Transverse colon (tissue), 4 donors: ENCODE measurements around the gene PIAS3. TPM values are rescaled to one million over a fixed set of nuclear protein-coding genes. Genes with fewer than 3 reads are reported as not detected.

Source experiments
- DNase-seq: peaks from one replicate; pipeline ENCODE4 v3.0.0-alpha.2; 2019
- H3K27ac ChIP-seq, 4 donors: fragments of 200-600 bp; sonication (generic); 2 replicates each; pipeline ENCODE4 v1.5.1; 2016 to 2018; ENCODE audit warnings: inconsistent platforms in 4 of 4
- H3K27me3 ChIP-seq: fragments of 200-600 bp; sonication (generic); 2 replicates; pipeline ENCODE4 v1.5.1; 2017; ENCODE audit warnings: inconsistent platforms
- H3K36me3 ChIP-seq, 4 donors: fragments of 200-600 bp; sonication (generic); 2 replicates each; pipeline ENCODE4 v1.5.1; 2017 to 2019; ENCODE audit warnings: inconsistent platforms in 4 of 4
- H3K4me1 ChIP-seq, 4 donors: fragments of 200-600 bp; sonication (generic); 2 replicates each; pipeline ENCODE4 v1.5.1; 2017 to 2020; ENCODE audit warnings: inconsistent platforms in 4 of 4
- H3K4me3 ChIP-seq, 4 donors: fragments of 200-600 bp; sonication (generic); 1 replicate in 1 of 4; 2 replicates in 3 of 4; pipeline versions ENCODE4 v1.5.1 to v1.6.1; 2017 to 2019; ENCODE audit warnings: inconsistent platforms in 4 of 4
- H3K9me3 ChIP-seq, 2 donors: fragments of 200-600 bp; sonication (generic); 2 replicates each; pipeline ENCODE4 v1.5.1; 2017 to 2019; ENCODE audit warnings: inconsistent platforms in 2 of 2
- EP300 ChIP-seq: sonication (generic); formaldehyde crosslinking; IDR thresholded peaks from one replicate; pipeline ENCODE4 v1.6.1; 2017; ENCODE audit warnings: antibody characterized with exemption, low read depth
- POLR2A ChIP-seq: fragments of 450-650 bp; IDR thresholded peaks from one replicate; pipeline ENCODE4 v1.6.1; 2016; ENCODE audit warnings: antibody characterized with exemption, mild to moderate bottlenecking, moderate library complexity
- POLR2AphosphoS5 ChIP-seq, 3 donors: sonication (generic); formaldehyde crosslinking; IDR thresholded peaks; one replicate each; pipeline ENCODE4 v1.6.1; 2016; ENCODE audit warnings: antibody characterized with exemption in 3 of 3
- WGBS, 2 donors: methylation state at CpG; one replicate each; pipeline ENCODE4 v1.1.5; 2018; ENCODE audit warnings: low coverage in 1 of 2; 5-methylcytosine and 5-hydroxymethylcytosine counted together
- in situ Hi-C, 4 donors: fragments of 200-750 bp; cut with MboI; loops; one replicate each; pipeline versions ENCODE4 v1.15.0 to v1.15.1; 2017; ENCODE audit warnings: low sequenced_read_pairs in 3 of 4, low pct_ligation_motif_present in 1 of 4, low pct_unique_long_range_greater_than_20kb in 1 of 4
- intact Hi-C: fragments of 100-400 bp; cut with DNase I; formaldehyde crosslinking; loops from one replicate; pipeline ENCODE4 v1.15.1; 2023; ENCODE audit warnings: low total_unique reads
- total RNA-seq, 4 donors: library from RNA; depleted of rRNA; stranded (reverse); fragments of >200 nt; gene quantifications; one replicate each; pipeline ENCODE4 v1.1.0, GENCODE V29; 2016
- TF ChIP-seq, protein P1 (sequence below), 5 experiments: fragments of 200-600 bp in 3 of 5; fragments of 450-650 bp in 2 of 5; sonication (generic) in 3 of 5; IDR thresholded peaks; 1 replicate in 2 of 5; 2 replicates in 3 of 5; pipeline ENCODE4 v1.5.1; 2016 to 2017; ENCODE audit warnings: antibody characterized with exemption in 5 of 5, inconsistent platforms in 3 of 5, mild to moderate bottlenecking in 2 of 5, moderate library complexity in 1 of 5

The PIAS3 gene
- total RNA-seq = 10 to 100 TPM; 10.2 to 71.6 (median 17.8) TPM

DNA sequence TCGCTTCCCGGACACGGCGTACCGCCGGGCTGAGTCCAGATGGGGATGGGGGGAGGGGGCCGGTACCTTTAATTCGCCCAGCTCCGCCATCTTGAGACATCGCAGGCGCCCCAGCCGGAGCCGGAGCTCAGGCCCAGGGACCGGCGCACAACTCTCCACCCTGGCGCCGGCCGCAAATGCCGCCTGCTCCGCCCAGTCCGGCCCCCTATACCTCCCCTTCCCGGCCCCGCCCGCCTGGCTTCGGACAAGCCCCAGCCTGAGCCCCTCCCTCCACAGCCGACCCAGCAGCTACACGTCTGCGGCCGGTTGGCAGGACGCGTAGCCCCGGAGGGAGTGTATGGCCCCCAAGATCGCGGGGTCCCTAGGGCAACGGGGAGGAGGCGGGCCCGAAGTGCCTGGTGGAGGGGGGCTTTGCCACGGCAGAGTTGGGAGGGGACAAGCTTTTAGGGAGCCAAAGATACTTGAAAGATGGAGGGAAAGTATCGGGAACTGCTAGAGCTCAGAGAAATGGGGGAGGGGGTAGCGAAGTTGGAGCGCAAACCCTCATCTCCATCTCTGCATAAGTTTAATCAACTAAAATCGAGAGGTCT, at the start of gene PIAS3:
TSS of gene PIAS3 (minus strand) at position 181 of the 590 bp plus-strand sequence. CDS start at position 90, 91 bp downstream.
- WGBS, 2 donors = 1% methylated on average over 36 of the region's 42 CpGs; no CpG with 5 or more reads in 1 of the 2 donors
- Histone ChIP-seq H3K27ac (peak within 1 kb of the TSS; percentile 90 to 94 (median 92)), H3K27me3 (no peaks in the 10 kb centered on the region), H3K4me3 (peak within 1 kb of the TSS; percentile 64 to 89 (median 80)), H3K4me1 (peaks cover 6 to 17% (median 13%) of the 10 kb centered on the region in 4 donors), H3K9me3 (no peaks in the 10 kb centered on the region), H3K36me3 (peaks cover 0 to 16% (median 4%) of the 10 kb centered on the region in 4 donors)
- TF ChIP-seq POLR2A (peak; percentile 81), POLR2AphosphoS5 (IDR thresholded peaks at IDR 0.05) (peak; percentile 92 to 95 (median 94)), EP300 (no peak)
- in situ Hi-C loops = no loop called here
- intact Hi-C loops = no loop called here
- peak; percentile 97 for DNase-seq

DNA sequence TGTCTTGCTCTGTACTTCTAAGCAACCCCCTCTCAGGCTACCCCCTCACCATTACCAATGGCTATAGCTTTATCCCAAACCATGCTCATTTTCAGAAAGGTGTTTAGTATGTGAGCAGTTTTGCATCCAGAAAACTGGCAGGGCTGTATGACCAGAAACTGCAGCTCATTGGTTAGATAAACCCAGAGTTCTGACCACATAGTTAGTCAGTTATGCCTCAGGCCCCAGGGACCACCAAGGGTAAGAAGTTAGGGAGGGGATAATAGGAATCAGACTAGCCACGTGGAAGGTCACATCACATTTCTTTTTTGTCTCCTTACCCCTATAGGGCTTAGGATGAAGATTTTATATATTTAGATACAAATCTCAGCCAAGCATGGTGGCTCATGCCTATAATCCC, 49.8 kb upstream of the PIAS3 start:
- Histone ChIP-seq H3K4me3 (no peak overlapping the region), H3K4me1 (peaks cover 0 to 5% (median 0%) of the 10 kb centered on the region in 4 donors), H3K27me3 (no peaks in the 10 kb centered on the region), H3K9me3 (no peaks in the 10 kb centered on the region), H3K36me3 (peaks cover 0 to 18% (median 7%) of the 10 kb centered on the region in 4 donors), H3K27ac (no peak overlapping the region)
- TF ChIP-seq, protein P1, sequence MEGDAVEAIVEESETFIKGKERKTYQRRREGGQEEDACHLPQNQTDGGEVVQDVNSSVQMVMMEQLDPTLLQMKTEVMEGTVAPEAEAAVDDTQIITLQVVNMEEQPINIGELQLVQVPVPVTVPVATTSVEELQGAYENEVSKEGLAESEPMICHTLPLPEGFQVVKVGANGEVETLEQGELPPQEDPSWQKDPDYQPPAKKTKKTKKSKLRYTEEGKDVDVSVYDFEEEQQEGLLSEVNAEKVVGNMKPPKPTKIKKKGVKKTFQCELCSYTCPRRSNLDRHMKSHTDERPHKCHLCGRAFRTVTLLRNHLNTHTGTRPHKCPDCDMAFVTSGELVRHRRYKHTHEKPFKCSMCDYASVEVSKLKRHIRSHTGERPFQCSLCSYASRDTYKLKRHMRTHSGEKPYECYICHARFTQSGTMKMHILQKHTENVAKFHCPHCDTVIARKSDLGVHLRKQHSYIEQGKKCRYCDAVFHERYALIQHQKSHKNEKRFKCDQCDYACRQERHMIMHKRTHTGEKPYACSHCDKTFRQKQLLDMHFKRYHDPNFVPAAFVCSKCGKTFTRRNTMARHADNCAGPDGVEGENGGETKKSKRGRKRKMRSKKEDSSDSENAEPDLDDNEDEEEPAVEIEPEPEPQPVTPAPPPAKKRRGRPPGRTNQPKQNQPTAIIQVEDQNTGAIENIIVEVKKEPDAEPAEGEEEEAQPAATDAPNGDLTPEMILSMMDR (IDR thresholded peaks at IDR 0.05) = no peak
- TF ChIP-seq EP300 (no peak), POLR2AphosphoS5 (IDR thresholded peaks at IDR 0.05) (no peak)
- 62% methylated on average over 1 of the region's 1 CpG; no CpG with 5 or more reads in 1 of the 2 donors for WGBS, 2 donors
- intact Hi-C loops = no loop called here
- in situ Hi-C loops = no loop called here
- no peak for DNase-seq

DNA sequence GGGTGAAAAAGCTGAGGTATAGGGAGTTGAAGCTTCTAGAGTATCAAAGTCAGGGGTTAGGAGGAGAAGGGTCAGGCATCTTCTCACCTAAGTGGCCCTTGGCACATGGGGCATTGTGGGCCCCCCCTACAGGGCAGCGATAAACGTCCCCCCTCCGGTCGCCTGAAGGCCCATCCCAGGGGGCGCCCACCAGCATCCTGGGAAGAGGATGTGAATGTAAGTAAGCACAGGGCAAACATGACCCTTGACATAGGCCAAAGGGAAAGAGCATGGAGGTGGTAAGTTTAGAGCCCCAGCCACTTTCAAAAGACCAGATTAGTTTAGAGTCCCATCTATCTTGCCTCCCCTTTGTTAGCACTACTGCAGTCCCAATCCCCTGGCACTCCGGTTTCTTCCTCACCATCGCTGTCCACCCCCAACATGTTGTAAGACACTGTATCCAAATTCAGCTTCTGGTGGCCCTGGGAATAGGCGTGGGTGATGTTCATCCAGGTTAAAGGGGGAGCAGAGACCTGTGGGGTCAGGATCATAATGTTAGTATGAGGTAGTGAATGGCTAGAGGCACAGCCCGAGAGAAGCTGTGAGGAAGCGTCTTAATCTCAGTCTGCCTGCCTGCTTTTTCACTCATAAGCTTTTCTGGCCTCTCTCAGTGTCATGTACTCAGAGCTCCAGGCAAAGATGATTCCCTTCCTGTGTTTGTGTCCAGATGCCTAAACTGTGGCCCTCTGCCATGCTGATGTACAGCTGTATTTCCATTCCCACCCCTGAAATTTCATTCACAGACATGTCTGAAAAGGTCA, 48.3 kb upstream of the PIAS3 start:
- no peak for TF ChIP-seq POLR2A
- no peak for TF ChIP-seq POLR2AphosphoS5 (IDR thresholded peaks at IDR 0.05)
- no peak for TF ChIP-seq EP300
- TF ChIP-seq, protein P1 (IDR thresholded peaks at IDR 0.05) = no peak
- H3K27me3 ChIP-seq = no peaks in the 10 kb centered on the region
- H3K36me3 ChIP-seq = peaks cover 0 to 17% (median 7%) of the 10 kb centered on the region in 4 donors
- DNase-seq = no peak
- no peak overlapping the region for H3K27ac ChIP-seq
- 71 to 82% methylated on average over 5 to 10 of the region's 10 CpGs for WGBS, 2 donors
- peaks cover 0 to 5% (median 0%) of the 10 kb centered on the region in 4 donors for H3K4me1 ChIP-seq
- no peaks in the 10 kb centered on the region for H3K9me3 ChIP-seq
- H3K4me3 ChIP-seq = no peak overlapping the region
- intact Hi-C loops = no loop called here
- in situ Hi-C loops = no loop called here

DNA sequence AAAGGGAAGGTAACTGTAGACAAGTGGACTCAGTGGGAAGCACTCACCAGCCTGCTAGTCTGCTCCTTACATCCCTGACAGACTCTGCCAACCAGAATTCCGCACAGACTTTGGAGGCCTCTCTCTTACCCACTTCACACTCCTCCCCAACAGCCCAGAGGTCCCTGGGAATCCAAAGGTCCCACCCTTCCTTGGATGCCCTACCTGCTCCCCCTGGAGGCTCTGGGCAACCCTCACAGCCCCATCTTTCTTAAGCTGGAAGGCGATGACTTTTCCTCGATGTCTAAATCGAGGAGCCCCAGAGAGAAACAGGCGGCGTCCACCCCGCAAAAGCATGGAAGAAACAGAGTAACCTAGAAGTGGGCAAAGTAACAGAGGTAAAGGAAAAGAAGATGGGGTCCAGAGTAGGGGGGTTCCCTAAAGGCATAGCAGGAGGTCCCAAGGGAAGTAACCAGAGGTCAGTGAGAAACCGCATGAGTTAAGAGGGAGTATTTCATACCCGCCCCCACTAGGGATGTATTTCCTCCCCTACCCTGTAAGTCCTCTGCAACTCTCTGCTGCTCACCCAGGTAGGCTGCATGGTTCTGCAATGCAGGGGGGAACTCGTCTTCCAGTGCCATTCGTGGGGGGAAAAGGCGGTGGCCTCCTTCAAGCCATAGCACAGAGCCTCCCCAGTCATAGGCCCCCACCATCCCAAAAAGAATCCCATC, 42.6 kb upstream of the PIAS3 start:
- WGBS, 2 donors = 73 to 89% methylated on average over 3 to 12 of the region's 12 CpGs
- no peak for DNase-seq
- no peak overlapping the region for H3K4me3 ChIP-seq
- H3K9me3 ChIP-seq = no peaks in the 10 kb centered on the region
- no peaks in the 10 kb centered on the region for H3K36me3 ChIP-seq
- TF ChIP-seq, protein P1 (IDR thresholded peaks at IDR 0.05) = no peak
- no peak for TF ChIP-seq POLR2AphosphoS5 (IDR thresholded peaks at IDR 0.05)
- TF ChIP-seq POLR2A = no peak
- TF ChIP-seq EP300 = no peak
- in situ Hi-C loops = no loop called here
- H3K27me3 ChIP-seq = no peaks in the 10 kb centered on the region
- H3K27ac ChIP-seq = no peak overlapping the region
- H3K4me1 ChIP-seq = no peaks in the 10 kb centered on the region
- intact Hi-C loops = no loop called here
